ENCODE measurements around the gene EXOC3.

The EXOC3 gene

DNA sequence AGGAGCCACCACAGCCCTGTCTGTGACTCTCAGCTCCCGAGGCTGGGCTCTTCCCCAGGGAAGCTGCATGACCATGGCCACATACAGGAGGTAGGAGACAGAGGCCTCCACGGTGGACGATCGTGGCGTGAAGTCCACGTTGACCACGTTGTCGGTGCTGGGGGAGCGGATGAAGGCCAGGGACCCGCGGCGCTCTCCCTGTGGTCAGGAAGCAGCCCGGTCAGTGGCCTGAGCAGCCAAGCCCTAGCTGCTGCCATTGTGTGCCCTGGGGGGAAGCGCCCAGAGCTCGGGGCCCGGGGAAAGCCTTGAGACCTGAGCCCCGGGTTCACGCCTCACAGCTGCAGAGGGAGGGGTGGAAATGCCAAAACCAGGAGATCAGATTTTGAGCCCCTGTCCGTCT is 34.3 kb downstream of the EXOC3 start:
- DNase-seq (ENCODE audit: low spot score) (no peak), ATAC-seq (ENCODE audit: low read depth) (no peak)
- H3K27me3 ChIP-seq (ENCODE audit: insufficient read depth, poor library complexity, severe bottlenecking), result peaks cover 36% of the 10 kb centered on the region
- no peak overlapping the region for H3K27ac ChIP-seq (ENCODE audit: poor library complexity, severe bottlenecking)
- no peak overlapping the region for H3K4me3 ChIP-seq (ENCODE audit: severe bottlenecking)
- no peaks in the 10 kb centered on the region for H3K4me1 ChIP-seq (ENCODE audit: insufficient read depth, poor library complexity, severe bottlenecking)
- H3K9me3 ChIP-seq (ENCODE audit: severe bottlenecking), result no peaks in the 10 kb centered on the region
- TF ChIP-seq, protein P1, sequence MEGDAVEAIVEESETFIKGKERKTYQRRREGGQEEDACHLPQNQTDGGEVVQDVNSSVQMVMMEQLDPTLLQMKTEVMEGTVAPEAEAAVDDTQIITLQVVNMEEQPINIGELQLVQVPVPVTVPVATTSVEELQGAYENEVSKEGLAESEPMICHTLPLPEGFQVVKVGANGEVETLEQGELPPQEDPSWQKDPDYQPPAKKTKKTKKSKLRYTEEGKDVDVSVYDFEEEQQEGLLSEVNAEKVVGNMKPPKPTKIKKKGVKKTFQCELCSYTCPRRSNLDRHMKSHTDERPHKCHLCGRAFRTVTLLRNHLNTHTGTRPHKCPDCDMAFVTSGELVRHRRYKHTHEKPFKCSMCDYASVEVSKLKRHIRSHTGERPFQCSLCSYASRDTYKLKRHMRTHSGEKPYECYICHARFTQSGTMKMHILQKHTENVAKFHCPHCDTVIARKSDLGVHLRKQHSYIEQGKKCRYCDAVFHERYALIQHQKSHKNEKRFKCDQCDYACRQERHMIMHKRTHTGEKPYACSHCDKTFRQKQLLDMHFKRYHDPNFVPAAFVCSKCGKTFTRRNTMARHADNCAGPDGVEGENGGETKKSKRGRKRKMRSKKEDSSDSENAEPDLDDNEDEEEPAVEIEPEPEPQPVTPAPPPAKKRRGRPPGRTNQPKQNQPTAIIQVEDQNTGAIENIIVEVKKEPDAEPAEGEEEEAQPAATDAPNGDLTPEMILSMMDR (IDR thresholded peaks at IDR 0.05; ENCODE audit: poor library complexity, severe bottlenecking), result no peak
- H3K36me3 ChIP-seq (ENCODE audit: low read depth), result no peaks in the 10 kb centered on the region

DNA sequence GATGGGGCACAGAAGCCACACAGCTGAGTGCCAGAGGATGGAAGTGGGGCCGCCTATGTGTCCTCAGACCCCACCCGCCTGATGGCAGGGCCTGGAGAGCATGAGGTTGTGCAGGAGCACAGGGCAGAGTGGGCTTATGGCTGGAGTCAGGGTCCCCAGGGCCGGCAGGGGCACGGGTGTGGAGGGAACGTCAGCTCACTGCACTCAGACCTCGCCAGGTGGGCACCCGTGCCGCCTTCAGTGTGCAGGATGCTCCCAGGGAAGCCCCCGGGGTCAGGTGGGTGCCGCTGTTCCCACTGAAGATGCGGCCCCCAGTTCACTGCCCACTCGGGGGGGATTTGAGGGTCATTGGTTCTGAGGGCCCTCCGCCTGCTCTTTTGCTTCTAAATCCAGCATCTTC is 34.9 kb downstream of the EXOC3 start:
- DNase-seq (ENCODE audit: low spot score), result no peak
- peaks cover 36% of the 10 kb centered on the region for H3K27me3 ChIP-seq (ENCODE audit: insufficient read depth, poor library complexity, severe bottlenecking)
- TF ChIP-seq, protein P1 (IDR thresholded peaks at IDR 0.05; ENCODE audit: poor library complexity, severe bottlenecking), result no peak

DNA sequence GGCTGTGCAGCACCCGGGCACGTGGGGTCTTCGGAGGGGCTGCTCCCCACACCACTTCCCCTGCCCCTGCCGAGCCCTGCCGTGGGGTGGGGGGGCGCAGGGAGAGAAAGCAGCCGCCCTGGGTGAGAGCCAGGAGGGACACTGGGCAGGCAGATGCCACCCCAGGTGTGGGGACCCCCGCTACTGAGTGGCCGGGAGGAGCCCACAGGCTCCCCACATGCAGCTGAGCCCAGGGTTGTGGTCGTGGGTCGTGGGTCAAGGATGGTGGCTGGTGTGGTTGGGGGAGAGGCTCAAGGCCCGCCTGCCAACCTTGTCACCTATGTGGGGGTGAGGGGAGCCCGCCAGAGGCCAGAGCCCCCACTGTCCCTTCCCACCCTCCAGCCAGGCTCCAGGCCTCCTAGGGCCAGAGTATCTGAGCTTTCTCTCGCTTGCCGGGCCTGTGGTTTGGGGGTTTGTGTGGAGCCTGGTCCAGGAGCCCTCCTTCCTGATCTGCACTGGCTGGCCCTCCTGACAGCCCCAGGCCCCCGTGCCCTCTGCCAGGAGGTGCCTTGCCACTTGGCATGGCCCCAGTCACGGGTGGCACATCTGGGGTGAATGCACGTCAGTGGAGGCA is 35.5 kb downstream of the EXOC3 start:
- H3K9me3 ChIP-seq (ENCODE audit: severe bottlenecking), result no peaks in the 10 kb centered on the region
- ATAC-seq (ENCODE audit: low read depth) (no peak), DNase-seq (ENCODE audit: low spot score) (no peak)
- no peak overlapping the region for H3K27ac ChIP-seq (ENCODE audit: poor library complexity, severe bottlenecking)
- H3K36me3 ChIP-seq (ENCODE audit: low read depth), result no peaks in the 10 kb centered on the region
- no peak overlapping the region for H3K4me3 ChIP-seq (ENCODE audit: severe bottlenecking)
- H3K4me1 ChIP-seq (ENCODE audit: insufficient read depth, poor library complexity, severe bottlenecking), result no peaks in the 10 kb centered on the region
- H3K27me3 ChIP-seq (ENCODE audit: insufficient read depth, poor library complexity, severe bottlenecking), result peaks cover 36% of the 10 kb centered on the region
- TF ChIP-seq, protein P1 (IDR thresholded peaks at IDR 0.05; ENCODE audit: poor library complexity, severe bottlenecking), result no peak

More for the DNA sequence above, 34.9 kb downstream of the EXOC3 start:
- no peak overlapping the region for H3K4me3 ChIP-seq (ENCODE audit: severe bottlenecking)
- no peaks in the 10 kb centered on the region for H3K4me1 ChIP-seq (ENCODE audit: insufficient read depth, poor library complexity, severe bottlenecking)
- H3K9me3 ChIP-seq (ENCODE audit: severe bottlenecking), result no peaks in the 10 kb centered on the region
- H3K36me3 ChIP-seq (ENCODE audit: low read depth), result no peaks in the 10 kb centered on the region
- no peak for ATAC-seq (ENCODE audit: low read depth)
- H3K27ac ChIP-seq (ENCODE audit: poor library complexity, severe bottlenecking), result no peak overlapping the region

DNA sequence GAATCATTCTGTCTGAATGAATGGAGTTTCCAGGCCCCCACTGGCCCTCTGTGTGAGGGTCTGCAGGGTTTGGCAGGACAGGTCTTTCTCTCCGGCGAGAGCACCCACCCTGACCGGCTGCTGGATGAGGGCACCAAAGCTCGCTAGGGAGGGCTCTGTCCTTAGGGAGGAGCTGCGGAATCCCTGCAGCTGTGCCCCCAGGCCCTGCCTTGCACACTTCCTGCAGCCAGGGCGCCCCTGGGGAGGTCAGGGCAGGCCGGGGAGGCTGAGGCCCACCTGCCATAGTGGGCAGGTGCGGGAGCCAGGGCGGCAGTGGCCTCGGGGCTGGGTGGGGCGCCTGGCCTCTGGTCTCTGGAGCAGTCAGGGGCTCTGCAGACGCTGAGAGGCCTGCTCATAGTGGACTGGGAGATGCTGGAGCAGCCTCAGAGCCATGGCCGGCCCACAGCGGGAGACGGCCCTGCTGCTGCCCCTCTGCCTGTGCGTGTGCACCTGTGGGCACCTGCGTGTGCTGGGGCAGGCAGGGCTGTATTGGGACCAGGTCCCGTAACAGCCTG is 36.1 kb downstream of the EXOC3 start:
- ATAC-seq (ENCODE audit: low read depth) (no peak), DNase-seq (ENCODE audit: low spot score) (no peak)
- Histone ChIP-seq H3K9me3 (ENCODE audit: severe bottlenecking) (no peaks in the 10 kb centered on the region), H3K27ac (ENCODE audit: poor library complexity, severe bottlenecking) (no peak overlapping the region), H3K4me1 (ENCODE audit: insufficient read depth, poor library complexity, severe bottlenecking) (no peaks in the 10 kb centered on the region), H3K4me3 (ENCODE audit: severe bottlenecking) (no peak overlapping the region), H3K36me3 (ENCODE audit: low read depth) (no peaks in the 10 kb centered on the region), H3K27me3 (ENCODE audit: insufficient read depth, poor library complexity, severe bottlenecking) (peaks cover 36% of the 10 kb centered on the region)
- TF ChIP-seq, protein P1 (IDR thresholded peaks at IDR 0.05; ENCODE audit: poor library complexity, severe bottlenecking), result no peak
